GM12878 (cell line): ENCODE measurements around the gene PKN2. TPM values are rescaled to one million over a fixed set of nuclear protein-coding genes. Genes with fewer than 3 reads are reported as not detected.
A peak's percentile ranks its signal among the peaks of the same experiment; 100 is the strongest.
"Not testable (repeated sequence)": the region's sequence is repeated elsewhere in the genome, so short reads cannot be mapped to it uniquely, and the experiment has no call there.

Experiments used
- ATAC-seq: fragments of 200-7000 bp; cut with Tn5 transposase; 3 replicates; pipeline ENCODE4 v1.9.1; 2020; ENCODE audit warnings: mild to moderate bottlenecking, moderate library complexity
- BruUV-seq: library from RNA; stranded (reverse); fragments of 400-500 nt; replicated peaks from 2 replicates; lab custom pipeline; 2021; lab: Mats Ljungman, UMichigan
- CTCF ChIA-PET: fragments of 300-600 bp; sonication (Branson Sonifier 250); formaldehyde crosslinking; extraction: SDS; loops from one replicate; lab custom pipeline; 2021; ENCODE audit warnings: inconsistent platforms; lab: Yijun Ruan, JAX
- POLR2A ChIA-PET: fragments of 350-600 bp; formaldehyde crosslinking; extraction: SDS; loops from one replicate; lab custom pipeline; 2021; ENCODE audit warnings: inconsistent platforms; lab: Charles Lee
- RAD21 ChIA-PET: fragments of 300-600 bp; sonication (Branson Sonifier 250); formaldehyde crosslinking; loops from one replicate; lab custom pipeline; 2023; ENCODE audit warnings: antibody characterized with exemption; ENCODE audit not compliant: unreplicated experiment; lab: Charles Lee
- SMC1A ChIA-PET: fragments of 300-600 bp; sonication (Branson Sonifier 250); formaldehyde crosslinking; loops from one replicate; lab custom pipeline; 2023; ENCODE audit not compliant: unreplicated experiment, uncharacterized antibody; lab: Charles Lee
- DNase-seq: peaks from one replicate; pipeline ENCODE4 v3.0.0-alpha.2; 2011; ENCODE audit warnings: low read depth, low spot score
- FAIRE-seq: peaks from 3 replicates; lab custom pipeline; 2011; peaks lifted over from hg19 to GRCh38; lab: Jason Lieb, UNC
- H2AFZ ChIP-seq: 2 replicates; pipeline ENCODE4 v1.6.0; 2011; ENCODE audit warnings: low read depth, low read length, control low read depth; ENCODE audit not compliant: control insufficient read depth
- H3K27ac ChIP-seq: 2 replicates; pipeline ENCODE4 v1.5.1; 2011; ENCODE audit warnings: control low read depth; ENCODE audit not compliant: control insufficient read depth, insufficient read depth
- H3K27me3 ChIP-seq, 2 experiments: replicated peaks in 1 of 2; 2 replicates each; pipeline versions ENCODE4 v1.6.0 to v1.6.1; 2011; ENCODE audit warnings: low read length in 1 of 2; ENCODE audit not compliant: control insufficient read depth in 2 of 2, insufficient read depth in 2 of 2
- H3K36me3 ChIP-seq, 2 experiments: 2 replicates each; pipeline ENCODE4 v1.5.1; 2011; ENCODE audit warnings: low read length in 1 of 2; ENCODE audit not compliant: control insufficient read depth in 2 of 2, insufficient read depth in 2 of 2
- H3K4me1 ChIP-seq: 2 replicates; pipeline ENCODE4 v1.6.1; 2011; ENCODE audit warnings: mild to moderate bottlenecking, low read length, moderate library complexity, mixed read lengths; ENCODE audit not compliant: control insufficient read depth, insufficient read depth
- H3K4me2 ChIP-seq: 2 replicates; pipeline ENCODE4 v1.6.0; 2011; ENCODE audit warnings: control low read depth; ENCODE audit not compliant: control insufficient read depth, insufficient read depth
- H3K4me3 ChIP-seq: fragments of 200-600 bp; sonication (generic); 2 replicates; pipeline ENCODE4 v1.5.1; 2016
- H3K79me2 ChIP-seq: 2 replicates; pipeline ENCODE4 v1.6.0; 2011; ENCODE audit warnings: low read length; ENCODE audit not compliant: control insufficient read depth, insufficient read depth
- H3K9ac ChIP-seq: 2 replicates; pipeline ENCODE4 v1.8.0; 2011; ENCODE audit warnings: low read length, control low read depth, mixed read lengths; ENCODE audit not compliant: control insufficient read depth, insufficient read depth
- H3K9me3 ChIP-seq: replicated peaks from 3 replicates; pipeline ENCODE4 v1.5.1; 2011; ENCODE audit warnings: mild to moderate bottlenecking, low read length; ENCODE audit not compliant: control insufficient read depth, insufficient read depth
- H4K20me1 ChIP-seq: 2 replicates; pipeline ENCODE4 v1.6.0; 2011; ENCODE audit not compliant: control insufficient read depth, insufficient read depth
- ATF7 ChIP-seq: fragments of 450-650 bp; IDR thresholded peaks from 2 replicates; pipeline ENCODE4 v1.6.1; 2016; ENCODE audit warnings: low read depth, mild to moderate bottlenecking
- CREB1 ChIP-seq: IDR thresholded peaks from 2 replicates; pipeline ENCODE4 v1.6.1; 2012; ENCODE audit warnings: low read depth, mild to moderate bottlenecking, inconsistent platforms
- CREM ChIP-seq: IDR thresholded peaks from 2 replicates; pipeline ENCODE4 v1.6.1; 2014; ENCODE audit warnings: antibody characterized with exemption, low read depth
- EED ChIP-seq: sonication (generic); IDR thresholded peaks from 2 replicates; pipeline ENCODE4 v1.6.1; 2016; ENCODE audit warnings: antibody characterized with exemption, low read depth
- FOXM1 ChIP-seq: IDR thresholded peaks from 2 replicates; pipeline ENCODE4 v1.6.1; 2012; ENCODE audit warnings: low read depth, mild to moderate bottlenecking, inconsistent platforms, low read length, moderate library complexity
- JUNB ChIP-seq: IDR thresholded peaks from 2 replicates; pipeline ENCODE4 v1.6.1; 2016; ENCODE audit warnings: antibody characterized with exemption, mild to moderate bottlenecking
- MEF2A ChIP-seq: IDR thresholded peaks from 2 replicates; pipeline ENCODE4 v1.6.1; 2011; ENCODE audit warnings: low read depth, mild to moderate bottlenecking, low read length, moderate library complexity; ENCODE audit not compliant: insufficient read depth
- MYB ChIP-seq: fragments of 150-350 bp; IDR thresholded peaks from 2 replicates; pipeline ENCODE4 v1.6.1; 2014; ENCODE audit warnings: mild to moderate bottlenecking, low read depth, low read length, borderline replicate concordance
- NFIC ChIP-seq: IDR thresholded peaks from 2 replicates; pipeline ENCODE4 v1.6.1; 2012; ENCODE audit warnings: low read depth, mild to moderate bottlenecking, inconsistent platforms, low read length, moderate library complexity
- RUNX3 ChIP-seq: IDR thresholded peaks from 2 replicates; pipeline ENCODE4 v1.6.1; 2012; ENCODE audit warnings: low read length, inconsistent platforms
- SKIL ChIP-seq: fragments of 450-650 bp; IDR thresholded peaks from 2 replicates; pipeline ENCODE4 v1.6.1; 2017; ENCODE audit warnings: mild to moderate bottlenecking, low read depth, inconsistent platforms; ENCODE audit not compliant: poor library complexity, severe bottlenecking
- WGBS: methylation state at CpG from one replicate; pipeline ENCODE4 v1.1.6; 2016; ENCODE audit warnings: low lambda C conversion rate; ENCODE audit not compliant: insufficient replicate concordance, insufficient coverage; ENCODE audit errors: missing lambda C conversion rate; 5-methylcytosine and 5-hydroxymethylcytosine counted together
- in situ Hi-C: fragments of 300-500 bp; cut with MboI; formaldehyde crosslinking; loops from 9 replicates; pipeline ENCODE4 v1.14.3; 2018; ENCODE audit warnings: mixed read lengths
- intact Hi-C: fragments of 100-400 bp; cut with micrococcal nuclease; formaldehyde crosslinking; loops from one replicate; pipeline ENCODE4 v1.14.2; 2022; ENCODE audit not compliant: unreplicated experiment
- polyA plus RNA-seq, 11 experiments: library from polyadenylated mRNA; depleted of rRNA in 4 of 11; unstranded in 6 of 11; stranded (reverse) in 5 of 11; fragments of >200 nt; fragmentation: Nextera tagmentation in 4 of 11; fragmentation: Illumina TruSeq in 1 of 11; extraction: Ambion mirVana in 4 of 11; extraction: Trizol in 1 of 11; gene quantifications; 1 replicate in 1 of 11; 2 replicates in 10 of 11; pipeline versions ENCODE4 v1.2.1 to v1.2.3, GENCODE V29; 2011 to 2016; ENCODE audit warnings: inconsistent platforms in 2 of 11, missing spikeins in 2 of 11, low read depth in 1 of 11
- total RNA-seq, 4 experiments: library from RNA; depleted of rRNA in 3 of 4; stranded (reverse); fragments of >200 nt in 3 of 4; fragmentation: Illumina TruSeq in 1 of 4; extraction: Trizol in 1 of 4; gene quantifications; 2 replicates each; pipeline versions ENCODE4 v1.2.1 to v1.2.3, GENCODE V29; 2013 to 2021
- TF ChIP-seq, protein P1 (sequence below): IDR thresholded peaks from 2 replicates; pipeline ENCODE4 v1.6.1; 2012; ENCODE audit warnings: low read length, inconsistent platforms

The PKN2 gene
- total and polyA plus RNA-seq, 10 of the 15 experiments (the other 5 are each of a cell fraction or from before 2014, with no cell fraction given) = 2.6 to 18.3 (median 12.9) TPM

DNA sequence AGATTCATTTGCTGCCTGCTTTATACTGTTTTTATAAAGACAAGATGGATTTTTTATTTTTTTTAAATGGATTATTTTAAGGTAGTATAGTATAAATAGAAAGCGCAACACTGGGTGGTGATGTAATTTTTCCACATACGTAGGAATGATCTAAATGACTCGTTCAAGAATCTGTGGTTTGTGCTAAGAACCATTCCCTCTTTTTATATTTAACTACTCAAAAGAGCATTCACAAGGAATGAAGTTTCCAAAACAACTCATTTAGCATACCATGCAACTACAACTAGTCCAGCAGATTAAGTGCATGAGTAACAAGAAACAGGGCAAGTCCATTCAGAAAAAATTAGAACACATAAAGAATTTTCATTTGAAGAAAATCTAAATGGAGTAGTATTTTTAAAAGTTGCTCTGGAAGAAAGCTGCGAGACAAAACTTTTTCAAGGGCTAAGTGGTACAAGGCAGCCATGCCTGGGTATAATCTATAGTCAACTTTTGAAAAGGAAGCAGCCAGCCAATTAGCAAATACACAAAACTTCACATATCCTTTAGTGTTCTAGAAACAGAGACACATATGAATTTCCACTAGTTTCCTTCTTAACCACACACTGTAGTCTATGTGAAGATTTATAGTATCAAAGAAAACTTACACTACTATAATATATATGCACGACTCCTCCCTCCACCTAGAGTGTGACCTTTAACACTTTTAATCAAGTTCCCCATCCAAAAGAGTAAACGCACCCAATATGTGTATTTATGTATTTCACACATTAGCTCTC, 183.9 kb downstream of the PKN2 start:
- H3K4me1 ChIP-seq = peaks cover 4% of the 10 kb centered on the region; the same call in 1 of the 2 replicates
- peak; percentile 49 for FAIRE-seq
- no peaks in the 10 kb centered on the region for H4K20me1 ChIP-seq
- ATAC-seq = peak; percentile 73
- TF ChIP-seq CREM = 0 out of 2 replicates have a peak, but pooled peaks have one; percentile 50
- TF ChIP-seq CREB1 = peak; percentile 65; the same call in 1 of the 2 replicates
- TF ChIP-seq RUNX3 = peak; percentile 79; the same call in 1 of the 2 replicates
- peak; percentile 27; the same call in 1 of the 2 replicates for TF ChIP-seq EED
- TF ChIP-seq MEF2A = peak; percentile 75; the same call in 1 of the 2 replicates
- TF ChIP-seq JUNB = peak; percentile 84
- TF ChIP-seq SKIL = no peak
- no peak for TF ChIP-seq FOXM1
- TF ChIP-seq, protein P1, sequence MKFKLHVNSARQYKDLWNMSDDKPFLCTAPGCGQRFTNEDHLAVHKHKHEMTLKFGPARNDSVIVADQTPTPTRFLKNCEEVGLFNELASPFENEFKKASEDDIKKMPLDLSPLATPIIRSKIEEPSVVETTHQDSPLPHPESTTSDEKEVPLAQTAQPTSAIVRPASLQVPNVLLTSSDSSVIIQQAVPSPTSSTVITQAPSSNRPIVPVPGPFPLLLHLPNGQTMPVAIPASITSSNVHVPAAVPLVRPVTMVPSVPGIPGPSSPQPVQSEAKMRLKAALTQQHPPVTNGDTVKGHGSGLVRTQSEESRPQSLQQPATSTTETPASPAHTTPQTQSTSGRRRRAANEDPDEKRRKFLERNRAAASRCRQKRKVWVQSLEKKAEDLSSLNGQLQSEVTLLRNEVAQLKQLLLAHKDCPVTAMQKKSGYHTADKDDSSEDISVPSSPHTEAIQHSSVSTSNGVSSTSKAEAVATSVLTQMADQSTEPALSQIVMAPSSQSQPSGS = peak; percentile 59; the same call in 1 of the 2 replicates
- peak; percentile 76 for TF ChIP-seq ATF7
- TF ChIP-seq NFIC = peak; percentile 77
- TF ChIP-seq MYB = no peak
- TF ChIP-seq, all 136 proteins: peak for 9
- Histone ChIP-seq H2AFZ (no peak overlapping the region), H3K9me3 (no peaks in the 10 kb centered on the region; the same call in 2 of the 3 replicates), H3K36me3 (peaks cover 1 to 6% of the 10 kb centered on the region in 2 experiments; a peak in 2 of 4 replicates), H3K27me3 (no peaks in the 10 kb centered on the region), H3K27ac (peak overlapping the region; percentile 17; the same call in 1 of the 2 replicates), H3K9ac (no peak overlapping the region), H3K4me3 (no peak overlapping the region), H3K4me2 (no peak overlapping the region; the same call in 1 of the 2 replicates), H3K79me2 (peaks cover 26% of the 10 kb centered on the region)
- in situ Hi-C loops = loop anchor here (25.0 kb wide), 1 partner anchor 681 kb away; no protein-coding TSS in a partner anchor
- intact Hi-C loops = no loop called here
- SMC1A ChIA-PET = interaction anchor here (0.9 to 1.5 kb wide), 5 partner anchors 14 to 221 kb away, joined by 3 to 5 read pairs (median 3); no protein-coding TSS in a partner anchor
- 56% methylated on average over 6 of the region's 6 CpGs for WGBS
- POLR2A ChIA-PET = no interaction called here
- no peak for DNase-seq
- CTCF ChIA-PET = interaction anchor here (1.5 to 5.1 kb wide), 3 partner anchors 9 to 213 kb away, joined by 5 to 42 read pairs (median 6); no protein-coding TSS in a partner anchor
- no TSS peak for BruUV-seq
- RAD21 ChIA-PET = interaction anchor here (1.4 kb wide), 1 partner anchor 9 kb away, joined by 4 read pairs; no protein-coding TSS in a partner anchor

- WGBS = 98% methylated on average over 14 of the region's 14 CpGs
- H3K4me1 ChIP-seq, H3K9ac ChIP-seq, BruUV-seq, POLR2A ChIA-PET, H3K4me2 ChIP-seq, H3K27ac ChIP-seq, ATAC-seq, H2AFZ ChIP-seq, H3K27me3 ChIP-seq, SMC1A ChIA-PET, RAD21 ChIA-PET, intact Hi-C loops, H3K4me3 ChIP-seq, H4K20me1 ChIP-seq, H3K9me3 ChIP-seq, DNase-seq, H3K36me3 ChIP-seq, FAIRE-seq: not testable (repeated sequence)
- peaks cover 29% of the 10 kb centered on the region for H3K79me2 ChIP-seq
- CTCF ChIA-PET = interaction anchor here (0.7 kb wide), 1 partner anchor 697 kb away, joined by 3 read pairs; no protein-coding TSS in a partner anchor
- in situ Hi-C loops = loop anchor here (25.0 kb wide), 1 partner anchor 682 kb away; no protein-coding TSS in a partner anchor
Observed at GRCh38 chr1:88869644-88870043, 185.6 kb downstream of the PKN2 start.
